ENCODE measurements around the gene IFI30. TPM values are rescaled to one million over a fixed set of nuclear protein-coding genes. Genes with fewer than 3 reads are reported as not detected.

IFI30 gene
- total RNA-seq, 1 experiment from 2014 or later: 20.2 TPM

- H3K36me3 Mint-ChIP-seq: peaks cover 20% of the 10 kb centered on the region
- ChIA-PET POLR2A (interaction anchor here (0.6 to 4.0 kb wide), 8 partner anchors 16 to 620 kb away, joined by 3 to 34 read pairs (median 9); partner anchors contain the start of gene JUND), CTCF (interaction anchor here (0.6 to 9.7 kb wide), 21 partner anchors 11 to 344 kb away, joined by 3 to 369 read pairs (median 4); partner anchors contain the start of genes GDF15, JUND, MPV17L2 and PIK3R2)
- no peaks in the 10 kb centered on the region for H3K27me3 Mint-ChIP-seq (ENCODE audit: low read depth)
- H3K9me3 Mint-ChIP-seq: no peaks in the 10 kb centered on the region
- DNase-seq (ENCODE audit: low spot score) (peak; percentile 100), ATAC-seq (peak; percentile 91)
- H3K27ac Mint-ChIP-seq: peak within 1 kb of the TSS; percentile 99
- H3K4me3 Mint-ChIP-seq: peak within 1 kb of the TSS; percentile 95
- peaks cover 22% of the 10 kb centered on the region for H3K4me1 Mint-ChIP-seq
- TF ChIP-seq STAT6 (CRISPR knock-in tag; conservative IDR thresholded peaks at IDR 0.05; ENCODE audit: low read depth) (no peak), ATF1 (CRISPR knock-in tag; IDR thresholded peaks at IDR 0.05) (no peak), MAX (CRISPR knock-in tag; IDR thresholded peaks at IDR 0.05) (0 out of 2 replicates have a peak, but pooled peaks have one; percentile 50), CBFB (CRISPR knock-in tag; IDR thresholded peaks at IDR 0.05; ENCODE audit: low read depth) (no peak), SP1 (CRISPR knock-in tag; conservative IDR thresholded peaks at IDR 0.05) (peak; percentile 94), PRDM15 (CRISPR knock-in tag; IDR thresholded peaks at IDR 0.05) (no peak), NFYB (CRISPR knock-in tag; conservative IDR thresholded peaks at IDR 0.05; ENCODE audit: low read depth) (peak; percentile 99), ZNF317 (CRISPR knock-in tag; IDR thresholded peaks at IDR 0.05; ENCODE audit: borderline replicate concordance, low read depth) (no peak), PREB (CRISPR knock-in tag; IDR thresholded peaks at IDR 0.05; ENCODE audit: borderline replicate concordance) (no peak), ZNF396 (CRISPR knock-in tag; IDR thresholded peaks at IDR 0.05; ENCODE audit: borderline replicate concordance) (no peak)
These were observed 30.3 kb downstream of the IFI30 start, which contains the start of gene RAB3A for GRCh38 chr19:18203863-18204393. Gene RAB3A (minus strand): TSS chr19:18204042. CDS start chr19:18202740, 1,302 bp downstream.

GRCh38 chr19:18204394-18205199, 31.0 kb downstream of the IFI30 start:
- Mint-ChIP-seq H3K27me3 (ENCODE audit: low read depth) (no peaks in the 10 kb centered on the region), H3K4me1 (peaks cover 22% of the 10 kb centered on the region), H3K4me3 (peak overlapping the region; percentile 86), H3K27ac (peak overlapping the region; percentile 99), H3K36me3 (peaks cover 15% of the 10 kb centered on the region), H3K9me3 (no peaks in the 10 kb centered on the region)
- ATAC-seq (peak; percentile 17), DNase-seq (ENCODE audit: low spot score) (peak; percentile 77)
- CTCF ChIA-PET: interaction anchor here (0.6 to 9.7 kb wide), 28 partner anchors 8 to 390 kb away, joined by 3 to 369 read pairs (median 4); partner anchors contain the start of genes GDF15, JUND, MPV17L2 and PIK3R2
- POLR2A ChIA-PET: interaction anchor here (0.6 to 4.0 kb wide), 10 partner anchors 14 to 621 kb away, joined by 3 to 34 read pairs (median 7); partner anchors contain the start of genes GDF15 and JUND
- TF ChIP-seq NFYB (CRISPR knock-in tag; conservative IDR thresholded peaks at IDR 0.05; ENCODE audit: low read depth) (no peak), NFATC4 (CRISPR knock-in tag; IDR thresholded peaks at IDR 0.05) (no peak), ZMAT4 (CRISPR knock-in tag; IDR thresholded peaks at IDR 0.05) (no peak), SP1 (CRISPR knock-in tag; conservative IDR thresholded peaks at IDR 0.05) (no peak; the same call in 1 of the 2 replicates), MAX (CRISPR knock-in tag; IDR thresholded peaks at IDR 0.05) (no peak), HMGA2 (CRISPR knock-in tag; IDR thresholded peaks at IDR 0.05) (no peak), ZNF317 (CRISPR knock-in tag; IDR thresholded peaks at IDR 0.05; ENCODE audit: borderline replicate concordance, low read depth) (no peak), ZNF425 (CRISPR knock-in tag; conservative IDR thresholded peaks at IDR 0.05) (no peak), CREM (CRISPR knock-in tag; IDR thresholded peaks at IDR 0.05) (no peak), ZNF396 (CRISPR knock-in tag; IDR thresholded peaks at IDR 0.05; ENCODE audit: borderline replicate concordance) (no peak), ZNF263 (CRISPR knock-in tag; IDR thresholded peaks at IDR 0.05; ENCODE audit: low read depth) (no peak)

Data from WTC11 (cell line).